ENCODE measurements around the gene NTN3.
"Not testable (repeated sequence)": the region's sequence is repeated elsewhere in the genome, so short reads cannot be mapped to it uniquely, and the experiment has no call there.

NTN3 gene

DNA sequence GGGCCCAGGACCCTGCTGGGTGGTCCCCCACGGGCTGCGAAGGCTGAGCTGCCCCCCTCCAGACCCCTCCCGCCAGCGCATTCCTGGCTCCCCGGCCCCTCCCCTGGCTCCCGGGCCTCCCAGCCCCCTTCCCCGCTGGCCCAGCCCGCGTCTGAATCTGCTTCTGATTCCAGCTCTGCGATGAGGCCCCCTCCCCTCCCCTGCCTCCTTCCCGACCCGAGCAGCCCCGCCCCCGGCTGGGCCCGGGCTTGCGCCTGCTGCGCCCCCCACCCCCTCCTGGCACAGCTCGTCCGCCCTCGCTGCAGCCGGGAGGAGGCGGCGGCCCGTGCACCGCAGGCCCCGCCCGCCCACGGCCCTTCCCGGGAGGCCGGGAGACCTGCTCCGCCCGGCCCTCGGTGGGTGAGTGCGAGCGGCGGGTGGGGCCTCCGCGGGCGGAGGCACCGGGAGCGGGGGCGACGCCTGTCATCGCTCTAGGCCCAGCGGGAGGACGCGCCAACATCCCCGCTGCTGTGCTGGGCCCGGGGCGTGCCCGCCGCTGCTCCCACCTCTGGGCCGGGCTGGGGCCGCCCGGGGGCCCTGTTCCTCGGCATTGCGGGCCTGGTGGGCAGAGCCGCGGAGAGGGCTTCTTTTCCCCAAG lies at the start of gene NTN3:
Gene NTN3, plus strand, starts transcription at position 282 of the 637 bp plus-strand sequence. CDS start 405 bp downstream, outside the sequence.
- no peak for DNase-seq (ENCODE audit: low spot score)

DNA sequence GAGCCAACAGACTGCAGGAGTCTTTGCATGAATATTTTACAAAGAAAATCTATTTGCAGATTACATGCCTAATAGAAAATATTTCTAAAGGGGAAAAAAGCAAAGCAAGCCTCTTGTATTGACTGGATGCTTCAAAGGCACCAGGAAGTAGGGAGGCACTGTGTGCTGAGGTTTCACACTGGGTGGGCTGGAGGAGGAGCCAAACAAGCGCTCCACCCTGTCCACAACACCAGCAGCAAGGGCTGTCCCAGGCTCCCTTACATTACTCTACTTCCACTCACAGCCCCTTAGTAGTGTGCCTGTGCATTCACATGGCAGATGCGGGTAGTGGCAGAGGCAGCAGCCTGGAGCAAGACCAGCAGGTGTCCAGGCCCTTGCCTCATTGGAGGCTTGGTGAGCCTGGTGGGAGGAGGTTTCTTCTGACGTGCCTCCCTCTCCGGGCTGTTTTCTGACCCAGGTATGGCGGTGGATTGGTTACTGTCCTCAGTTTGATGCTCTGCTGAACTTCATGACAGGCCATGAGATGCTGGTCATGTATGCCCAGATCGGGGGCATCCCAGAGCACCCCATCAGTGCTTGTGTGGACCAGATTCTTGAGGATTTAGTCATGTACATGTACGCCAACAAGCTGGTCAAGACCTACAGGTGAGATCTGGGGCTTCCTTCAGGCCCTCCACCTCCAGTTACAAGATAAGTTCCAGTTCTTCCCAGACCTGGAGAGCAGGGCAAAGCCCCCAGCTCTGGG lies 48.8 kb upstream of the NTN3 start:
- DNase-seq (ENCODE audit: low spot score) = no peak

DNA sequence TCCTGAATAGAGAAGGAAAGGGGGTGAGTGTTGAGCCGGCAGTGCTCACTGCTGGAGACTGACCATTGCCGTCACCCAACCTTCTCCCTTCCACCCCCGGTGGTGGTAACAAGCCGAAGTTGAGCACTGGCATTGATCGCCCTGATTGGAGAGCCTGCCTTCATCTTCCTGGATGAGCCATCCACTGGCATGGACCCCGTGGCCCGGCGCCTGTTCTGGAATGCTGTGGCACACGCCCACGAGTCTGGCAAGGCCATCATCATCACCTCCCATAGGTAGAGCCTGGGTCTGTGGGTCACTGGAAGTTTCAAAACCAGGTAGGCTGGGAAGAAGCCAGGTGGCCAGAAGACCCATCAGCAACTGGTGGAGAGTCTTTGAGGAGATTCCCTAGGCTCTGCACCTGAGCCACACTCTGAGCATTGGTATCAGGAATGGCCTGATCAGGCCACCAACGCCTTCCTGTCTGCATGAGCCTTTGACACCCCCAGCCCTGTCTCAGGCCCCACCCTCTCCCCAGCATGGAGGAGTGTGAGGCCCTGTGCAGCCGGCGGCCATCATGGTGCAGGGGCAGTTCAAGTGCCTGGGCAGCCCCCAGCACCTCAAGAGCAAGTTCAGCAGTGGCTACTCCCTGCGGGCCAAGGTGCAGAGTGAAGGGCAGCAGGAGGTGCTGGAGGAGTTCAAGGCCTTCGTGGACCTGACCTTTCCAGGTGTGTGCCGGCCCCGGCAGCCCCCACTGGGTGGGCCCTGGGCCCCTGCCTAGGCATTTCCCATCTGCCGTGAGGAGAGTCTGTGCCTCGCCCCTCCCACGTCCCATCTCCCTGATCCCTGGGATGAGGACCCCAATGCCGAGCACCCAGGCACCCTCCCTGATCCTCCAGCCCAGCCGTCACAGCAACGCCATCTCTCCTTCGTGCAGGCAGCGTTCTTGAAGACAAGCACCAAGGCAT lies 46.8 kb upstream of the NTN3 start:
- DNase-seq (ENCODE audit: low spot score) = no peak

DNA sequence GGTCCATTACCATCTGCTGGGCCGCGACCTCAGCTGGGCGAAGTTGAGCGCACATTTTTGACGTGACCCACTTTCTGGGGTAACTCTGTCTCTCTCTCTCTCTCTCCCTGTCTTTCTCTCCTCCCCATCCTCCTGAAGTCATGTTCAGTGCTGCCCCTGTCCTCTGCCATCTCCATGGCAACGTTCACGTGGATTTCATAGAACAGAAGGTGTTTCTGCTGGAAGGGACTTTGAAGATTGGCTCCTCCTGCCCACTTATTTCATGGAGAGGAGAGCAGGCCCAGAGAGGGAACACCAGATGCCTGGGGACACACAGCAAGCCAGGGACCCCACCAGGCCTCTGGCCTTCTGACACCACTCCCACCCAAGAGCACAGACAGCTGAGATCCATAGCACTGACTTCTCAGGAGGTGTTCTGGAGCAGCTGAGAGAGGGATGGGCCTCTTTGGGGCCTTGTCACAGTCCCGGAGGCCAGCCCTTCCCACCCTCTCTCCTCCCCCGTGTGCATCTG lies 46.0 kb upstream of the NTN3 start:
- no peak for DNase-seq (ENCODE audit: low spot score)

DNA sequence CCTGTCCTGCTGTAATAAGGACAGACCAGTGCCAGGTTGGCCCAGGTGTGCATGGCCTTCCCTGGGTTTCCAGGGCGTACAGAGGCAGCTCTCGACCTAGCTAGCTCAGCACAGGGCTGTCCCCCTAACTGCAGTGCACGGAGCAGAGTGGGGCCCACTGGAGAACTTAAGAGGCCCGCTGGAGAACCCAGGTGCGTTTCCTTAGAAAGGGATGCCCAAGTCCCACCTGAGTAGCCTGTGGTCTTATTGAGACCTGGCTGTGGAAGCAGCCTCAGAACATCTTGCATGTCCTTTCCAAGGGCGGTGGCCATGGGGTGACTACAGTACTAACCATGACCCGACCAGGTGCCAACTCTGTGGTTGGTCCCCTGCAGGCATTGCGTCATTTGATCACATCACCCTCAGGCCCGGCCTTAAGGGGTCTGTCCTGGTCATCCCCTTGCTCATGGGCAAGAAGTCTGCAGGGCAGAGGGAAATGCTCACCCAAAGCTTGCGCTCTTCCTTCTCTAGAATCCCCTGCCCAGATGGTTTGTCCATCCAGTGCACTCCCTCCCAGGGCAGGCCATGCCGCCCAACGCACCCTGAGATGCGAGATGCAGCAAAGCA lies 45.2 kb upstream of the NTN3 start:
- DNase-seq (ENCODE audit: low spot score) = no peak

DNA sequence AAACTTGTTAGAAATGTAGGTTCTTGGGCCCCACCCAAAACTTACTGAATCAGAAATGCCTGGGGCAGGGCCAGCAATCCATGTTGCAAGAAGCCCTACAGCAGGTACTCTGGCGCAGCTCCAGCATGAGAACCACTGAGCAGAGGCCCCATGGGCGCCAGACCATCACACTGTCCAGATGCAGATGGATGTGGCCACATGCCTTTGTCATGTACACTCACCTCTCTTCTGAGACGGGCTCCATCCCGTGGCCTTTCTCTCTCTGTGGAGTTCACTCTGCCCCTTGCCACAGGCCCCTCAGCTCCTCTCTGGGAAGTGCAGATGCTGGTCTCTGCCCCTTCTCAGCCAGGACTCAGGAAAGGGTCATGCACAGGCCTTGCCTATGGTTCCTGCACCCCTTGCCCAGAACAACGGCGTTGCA lies 44.1 kb upstream of the NTN3 start:
- no peak for DNase-seq (ENCODE audit: low spot score)

DNA sequence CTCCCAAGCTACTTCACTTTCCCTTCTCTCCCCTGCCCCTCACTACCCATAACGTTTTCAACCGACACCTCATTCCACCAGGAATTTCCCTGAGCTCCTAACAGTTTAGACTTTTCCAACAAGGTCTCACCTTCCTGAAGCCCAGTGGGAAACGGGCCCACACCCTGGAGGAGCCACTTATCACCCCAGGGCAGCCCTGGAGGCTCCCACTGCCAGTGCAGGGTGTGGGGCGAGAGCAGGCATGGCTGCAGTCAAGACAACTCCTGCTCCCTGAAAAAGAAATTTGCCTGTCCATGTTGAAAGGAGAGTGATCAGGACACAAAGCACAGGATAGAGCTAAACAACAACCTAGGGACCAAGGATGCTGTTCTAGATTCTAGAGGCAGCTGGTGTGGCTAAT lies 43.6 kb upstream of the NTN3 start:
- DNase-seq (ENCODE audit: low spot score) = no peak

DNA sequence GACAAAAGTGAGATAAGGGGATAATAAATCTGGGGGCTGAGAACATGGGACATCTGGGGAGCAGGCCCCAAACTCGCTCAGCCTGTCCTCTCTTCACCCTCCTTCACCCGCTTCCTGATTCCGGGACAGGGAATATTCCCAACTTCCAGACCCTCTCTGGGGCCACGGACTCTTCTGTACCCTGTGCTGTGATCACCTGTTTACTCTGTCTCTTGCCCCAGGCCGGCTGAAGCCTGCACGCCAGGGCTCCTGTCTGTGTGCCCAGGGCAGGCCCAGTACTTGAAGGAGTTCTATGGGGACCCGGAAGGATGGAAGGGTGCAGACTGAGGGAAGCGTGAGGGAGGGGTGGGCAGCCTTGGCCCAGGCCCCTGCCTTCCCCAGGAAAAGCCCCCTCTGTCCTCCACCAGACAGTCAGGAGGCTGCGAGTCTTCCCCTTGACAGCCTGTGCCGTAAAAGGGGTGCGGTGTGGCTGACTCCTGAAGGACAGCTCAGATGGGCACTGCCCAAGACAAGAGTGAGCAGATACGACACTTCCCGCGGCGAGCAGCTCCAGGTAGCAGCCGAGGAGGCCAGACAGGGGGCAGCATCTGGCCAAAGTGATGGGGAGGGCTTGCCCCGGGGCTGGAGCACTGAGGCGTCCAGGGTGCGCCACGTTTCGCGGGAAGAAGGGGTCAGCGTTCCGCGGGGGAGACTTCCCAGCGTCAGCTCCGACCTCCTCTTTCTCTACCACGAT lies 42.9 kb upstream of the NTN3 start:
- no peak for DNase-seq (ENCODE audit: low spot score)

DNA sequence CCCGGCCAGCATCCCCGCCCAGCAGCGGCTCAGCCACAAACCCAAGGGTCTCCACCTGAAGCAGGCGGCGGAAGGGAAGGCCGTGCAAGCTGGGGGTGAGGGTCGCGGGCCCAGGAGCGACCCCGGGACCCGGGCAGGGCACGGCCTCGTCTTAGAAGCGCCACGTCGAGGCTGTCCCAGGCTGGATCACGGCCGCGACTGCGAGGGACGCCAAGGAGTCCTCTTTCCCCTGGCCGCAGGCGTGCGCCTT lies 42.4 kb upstream of the NTN3 start:
- DNase-seq (ENCODE audit: low spot score) = no peak

DNA sequence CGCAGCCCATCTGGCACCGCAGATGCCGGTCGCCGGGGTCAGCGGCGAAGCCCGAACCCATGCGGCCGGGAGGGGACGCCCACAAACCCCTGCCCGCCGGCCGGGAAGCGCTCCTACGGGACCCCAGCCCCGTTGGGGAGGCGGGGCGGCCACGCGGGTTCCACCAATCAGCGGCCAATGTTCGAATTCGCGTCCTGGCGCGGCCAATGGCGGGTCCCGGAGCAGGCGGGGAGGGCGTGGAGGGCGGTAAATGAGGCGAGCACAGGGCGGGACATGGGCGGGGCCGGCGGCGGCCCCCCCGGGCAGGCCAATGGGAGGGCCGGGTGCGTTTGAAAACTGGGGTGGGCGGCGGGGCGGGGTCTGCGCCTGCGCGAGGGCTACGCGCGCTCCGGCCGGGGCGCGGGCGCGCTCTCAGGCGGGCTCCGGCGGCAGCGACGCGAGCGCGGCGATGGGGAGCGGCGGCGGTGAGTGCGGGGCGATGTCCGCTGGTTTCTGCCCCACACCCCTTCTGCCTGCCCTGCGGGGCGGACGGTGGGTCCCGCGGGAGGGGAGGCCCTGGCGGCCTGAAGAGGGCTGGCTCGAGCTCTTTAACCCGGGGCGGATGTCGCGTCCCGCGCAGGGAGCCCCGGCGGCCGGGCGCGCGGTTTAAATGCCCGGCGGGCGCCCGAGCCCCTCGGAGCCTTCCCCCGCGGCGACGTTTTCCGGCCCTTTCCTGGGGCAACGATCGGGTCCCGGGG lies 41.9 kb upstream of the NTN3 start, which contains the start of gene CCNF:
Gene CCNF, plus strand, starts transcription at position 414 of the 737 bp plus-strand sequence. Its CDS starts 35 bp downstream, at position 449.
- DNase-seq (ENCODE audit: low spot score) = peak; percentile 96

DNA sequence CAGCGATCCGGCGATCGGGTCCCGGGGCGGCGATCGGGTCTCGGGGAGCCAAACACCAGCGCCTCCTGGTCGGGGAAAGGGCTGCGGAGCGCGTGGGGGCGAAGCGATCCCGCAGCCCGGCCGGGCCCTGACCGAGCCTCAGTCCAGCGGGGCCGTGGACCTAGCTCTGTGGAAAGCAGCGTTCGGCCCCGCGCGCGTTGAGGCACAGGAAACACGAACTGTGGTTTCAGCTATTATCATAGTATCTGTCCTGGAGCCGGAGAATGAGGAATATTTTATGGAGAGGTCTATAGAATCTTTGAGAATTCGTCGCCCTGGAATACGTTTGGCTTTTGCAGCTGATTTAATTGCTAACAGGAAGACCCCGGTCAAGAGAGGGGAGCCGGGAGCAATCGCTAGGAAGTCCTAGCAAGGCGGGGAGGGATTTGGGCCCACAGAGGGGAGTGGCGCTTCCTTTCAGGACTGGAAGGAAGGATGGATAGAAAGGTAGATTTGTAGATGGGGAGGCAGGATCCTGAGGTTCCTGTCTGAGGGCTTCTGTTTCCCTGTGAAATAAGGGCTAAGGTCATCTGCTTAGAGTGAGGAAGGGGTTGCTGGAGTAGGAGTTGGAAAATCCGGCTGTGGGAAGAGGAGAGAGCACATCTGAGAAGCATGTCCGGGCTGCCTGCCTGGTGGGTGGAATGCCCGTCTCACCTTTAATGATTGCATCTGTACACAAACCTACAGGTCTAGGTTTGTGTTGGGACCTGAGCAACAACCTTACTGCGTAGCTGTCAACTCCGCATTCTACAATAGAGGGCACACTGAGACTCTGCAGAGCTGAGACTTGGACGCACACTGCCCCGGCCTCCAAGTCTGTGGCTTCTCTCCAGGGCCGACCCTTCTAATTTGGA lies 41.1 kb upstream of the NTN3 start:
- no peak for DNase-seq (ENCODE audit: low spot score)

DNA sequence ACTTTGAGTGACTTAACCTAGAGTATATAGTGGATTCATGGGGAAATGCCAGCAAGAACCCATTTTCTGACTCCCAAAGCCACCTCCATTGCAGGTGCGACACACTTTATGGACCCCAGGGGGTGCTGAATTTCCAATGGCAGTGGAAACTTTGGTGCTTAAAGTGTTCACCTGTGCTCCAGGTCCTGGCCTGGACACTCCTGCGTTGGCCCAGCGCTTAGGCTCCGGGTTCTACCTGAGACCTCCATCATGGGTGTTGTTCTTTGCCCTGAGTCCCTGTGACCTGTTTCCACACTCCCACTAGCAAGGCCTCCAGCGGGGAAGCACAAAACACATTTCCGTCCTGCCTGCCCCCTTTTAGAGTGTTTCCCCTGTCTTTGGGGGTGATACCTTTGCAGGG lies 38.8 kb upstream of the NTN3 start:
- DNase-seq (ENCODE audit: low spot score) = no peak

DNA sequence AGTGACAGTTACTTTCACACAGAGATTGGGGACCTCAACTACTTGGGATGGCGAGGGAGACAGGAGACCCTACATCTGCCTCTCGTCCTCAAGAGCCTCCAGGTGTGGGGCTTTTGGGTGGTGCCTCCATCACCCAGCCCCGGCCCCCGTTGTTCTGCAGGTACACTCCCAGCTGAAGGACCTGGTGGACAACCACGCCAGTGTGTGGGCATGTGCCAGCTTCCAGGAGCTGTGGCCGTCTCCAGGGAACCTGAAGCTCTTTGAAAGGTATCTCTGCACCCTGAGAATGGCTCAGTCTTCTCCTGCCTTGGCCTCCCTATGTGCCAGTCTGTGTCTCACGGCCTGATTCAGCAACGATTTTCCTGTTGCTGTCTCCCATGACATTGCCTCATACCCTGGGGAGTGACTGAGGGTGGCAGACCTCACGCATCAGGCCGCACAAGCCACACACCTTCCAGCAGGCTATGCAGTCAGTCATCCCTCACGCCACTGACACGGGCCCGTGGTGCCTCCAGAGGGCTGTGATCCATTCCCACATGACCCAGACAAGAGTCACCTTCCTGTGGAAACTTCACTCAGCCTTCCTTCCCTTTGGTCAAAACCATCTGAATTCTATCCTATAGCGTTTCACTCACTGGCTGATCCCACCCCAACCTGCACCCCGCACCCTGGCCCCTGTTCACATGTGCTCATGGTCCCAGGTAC lies 38.1 kb upstream of the NTN3 start:
- no peak for DNase-seq (ENCODE audit: low spot score)

DNA sequence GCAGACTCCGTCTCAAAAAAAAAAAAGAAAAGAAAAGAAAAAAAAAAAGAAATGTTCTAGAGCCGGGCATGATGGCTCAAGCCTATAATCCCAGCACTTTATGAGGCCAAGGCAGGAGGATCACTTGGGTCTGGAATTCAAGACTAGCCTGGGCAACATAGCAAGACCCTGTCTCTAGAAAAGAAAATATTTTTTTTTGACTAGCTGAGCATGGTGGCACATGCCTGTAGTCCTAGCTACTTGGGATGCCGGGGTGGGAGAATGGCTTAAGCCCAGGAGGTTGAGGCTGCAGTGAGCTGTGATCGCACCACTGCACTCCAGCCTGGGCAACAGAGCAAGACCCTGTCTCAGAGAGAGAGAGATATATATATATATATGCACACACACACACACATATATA lies 35.9 kb upstream of the NTN3 start:
- DNase-seq (ENCODE audit: low spot score) = not testable (repeated sequence)

DNA sequence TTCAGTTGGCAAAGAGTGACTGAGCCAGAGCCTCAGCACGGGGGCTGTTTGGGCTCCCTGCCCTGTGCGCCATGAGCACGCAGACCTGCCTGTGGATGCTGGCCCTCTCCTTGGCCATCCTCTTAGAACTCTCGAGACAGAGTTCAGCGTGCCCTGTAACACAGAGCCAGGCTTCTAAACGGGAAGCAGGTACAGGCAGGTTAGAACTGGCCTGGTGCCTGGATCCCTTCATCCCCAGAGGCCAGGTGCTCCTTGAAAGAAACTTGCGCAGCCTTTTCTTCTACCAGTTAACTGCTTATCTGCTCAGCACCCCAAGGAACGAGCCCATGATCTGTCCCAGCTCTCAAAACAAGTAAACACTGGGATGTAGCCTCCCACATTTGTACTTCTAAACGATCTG lies 35.0 kb upstream of the NTN3 start:
- DNase-seq (ENCODE audit: low spot score) = no peak

DNA sequence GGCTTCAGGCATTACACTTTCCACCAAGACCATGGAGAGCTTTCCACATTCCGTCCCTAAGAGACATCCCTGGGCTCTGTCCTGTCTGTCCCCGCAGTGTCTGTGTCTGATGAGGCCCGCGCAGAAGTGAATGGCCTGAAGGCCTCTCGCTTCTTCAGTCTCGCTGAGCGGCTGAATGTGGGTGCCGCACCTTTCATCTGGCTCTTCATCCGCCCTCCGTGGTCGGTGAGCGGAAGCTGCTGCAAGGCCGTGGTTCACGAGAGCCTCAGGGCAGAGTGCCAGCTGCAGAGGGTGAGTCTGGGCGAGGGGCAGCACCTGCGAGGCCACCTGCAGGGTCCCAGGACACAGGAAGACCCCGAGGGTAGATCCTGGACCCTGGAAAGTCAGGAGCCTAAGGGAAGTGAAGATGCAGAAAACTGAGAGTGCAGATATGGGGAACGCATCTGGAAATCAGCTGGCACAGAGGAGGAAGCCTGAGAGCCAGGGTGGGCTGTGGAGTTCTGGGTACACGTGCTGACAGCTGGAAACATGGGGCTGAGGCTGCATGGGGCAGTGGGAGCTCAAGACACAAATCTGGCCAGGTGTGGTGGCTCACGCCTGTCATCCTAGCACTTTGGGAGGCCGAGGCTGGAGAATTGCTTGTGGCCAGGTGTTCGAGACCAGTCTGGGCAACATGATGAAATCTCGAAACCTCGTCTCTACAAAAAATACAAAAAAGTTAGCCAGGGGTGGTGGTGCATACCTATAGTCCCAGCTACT lies 33.9 kb upstream of the NTN3 start:
- no peak for DNase-seq (ENCODE audit: low spot score)

DNA sequence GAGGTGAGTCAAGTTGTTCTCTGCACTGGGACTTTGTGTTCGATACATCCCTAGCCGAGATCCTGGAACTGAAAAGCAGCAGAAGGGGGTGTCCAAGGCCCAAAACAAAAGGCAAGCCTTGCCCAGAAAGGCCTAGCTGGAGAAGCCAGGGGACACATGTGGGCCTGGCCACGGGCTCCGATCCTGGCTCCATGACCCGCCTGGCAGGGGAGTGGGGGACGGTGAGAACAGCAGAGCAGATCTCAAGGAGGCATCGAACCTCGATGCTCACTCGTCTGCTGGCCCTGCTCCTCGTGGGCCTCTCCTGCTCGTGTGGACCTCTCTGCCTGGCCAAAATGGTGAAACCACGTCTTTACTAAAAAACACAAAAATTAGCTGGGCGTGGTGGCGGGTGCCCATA lies 33.0 kb upstream of the NTN3 start:
- DNase-seq (ENCODE audit: low spot score) = no peak

DNA sequence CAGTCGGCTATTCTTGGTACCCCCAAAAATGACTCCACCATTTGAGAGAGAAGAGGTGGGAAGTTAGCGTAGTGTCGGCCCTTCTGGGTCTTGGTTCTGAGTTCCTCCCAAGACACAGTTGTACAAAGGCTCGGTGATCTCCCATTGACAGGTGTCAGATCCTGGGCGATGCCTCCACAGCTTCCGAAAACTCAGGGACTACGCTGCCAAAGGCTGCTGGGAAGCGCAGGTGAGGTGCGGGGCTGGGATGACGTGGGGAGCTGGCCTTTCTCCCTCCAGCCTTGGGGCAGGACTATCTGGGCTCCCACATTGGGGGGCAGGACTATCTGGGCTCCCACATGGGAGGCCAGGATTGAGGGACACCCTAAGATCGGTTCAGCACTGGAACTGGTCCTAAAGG lies 31.5 kb upstream of the NTN3 start:
- DNase-seq (ENCODE audit: low spot score) = no peak

Measured in putamen (tissue), 1 donor.